HG02571 (cell line): ENCODE data around the gene CDYL2.

Experiments
- ATAC-seq: cut with Tn5 transposase; IDR thresholded peaks from one replicate; pipeline ENCODE4 v1.9.1; 2021; ENCODE audit warnings: mild to moderate bottlenecking, moderate library complexity; ENCODE audit not compliant: unreplicated experiment

CDYL2 gene

GRCh38 chr16:80681436-80681835 lies 123.0 kb downstream of the CDYL2 start:
- ATAC-seq = no peak

GRCh38 chr16:80680839-80681238 lies 123.6 kb downstream of the CDYL2 start:
- ATAC-seq = no peak

GRCh38 chr16:80680046-80680445 lies 124.4 kb downstream of the CDYL2 start:
- no peak for ATAC-seq

- ATAC-seq = no peak
Measured at GRCh38 chr16:80674884-80675283, 129.5 kb downstream of the CDYL2 start.

GRCh38 chr16:80672379-80672778 lies 132.0 kb downstream of the CDYL2 start:
- no peak for ATAC-seq

- ATAC-seq = no peak
Measured at GRCh38 chr16:80671281-80671849, 133.0 kb downstream of the CDYL2 start.

- no peak for ATAC-seq
Measured at GRCh38 chr16:80670170-80670865, 134.1 kb downstream of the CDYL2 start.

GRCh38 chr16:80669673-80670072 lies 134.7 kb downstream of the CDYL2 start:
- no peak for ATAC-seq

- ATAC-seq = no peak
Measured at GRCh38 chr16:80667925-80668324, 136.5 kb downstream of the CDYL2 start.

GRCh38 chr16:80667251-80667560 lies 137.2 kb downstream of the CDYL2 start:
- no peak for ATAC-seq

GRCh38 chr16:80666378-80667250 lies 137.8 kb downstream of the CDYL2 start:
- ATAC-seq = no peak

GRCh38 chr16:80665356-80665755 lies 139.0 kb downstream of the CDYL2 start:
- no peak for ATAC-seq

- ATAC-seq = no peak
Measured at GRCh38 chr16:80664786-80665185, 139.6 kb downstream of the CDYL2 start.

GRCh38 chr16:80664226-80664625 lies 140.2 kb downstream of the CDYL2 start:
- no peak for ATAC-seq

- no peak for ATAC-seq
Measured at GRCh38 chr16:80663078-80663477, 141.3 kb downstream of the CDYL2 start.

GRCh38 chr16:80659865-80660264 lies 144.5 kb downstream of the CDYL2 start:
- ATAC-seq = no peak

GRCh38 chr16:80656711-80657150 lies 147.7 kb downstream of the CDYL2 start:
- peak; percentile 94 for ATAC-seq

- ATAC-seq = no peak
Measured at GRCh38 chr16:80656161-80656560, 148.2 kb downstream of the CDYL2 start.

- ATAC-seq = no peak
Measured at GRCh38 chr16:80655751-80656150, 148.6 kb downstream of the CDYL2 start.

GRCh38 chr16:80654094-80654862 lies 150.1 kb downstream of the CDYL2 start:
- ATAC-seq = no peak

GRCh38 chr16:80652441-80652840 lies 152.0 kb downstream of the CDYL2 start:
- no peak for ATAC-seq
